ENCODE results near the gene ISYNA1. TPM values are rescaled to one million over a fixed set of nuclear protein-coding genes. Genes with fewer than 3 reads are reported as not detected.

The ISYNA1 gene
- total RNA-seq, 1 donor from 2014 or later, result 68.5 TPM

GRCh38 chr19:18392926-18393325 is 45.0 kb downstream of the ISYNA1 start:
- Mint-ChIP-seq H3K36me3 (ENCODE audit: low read depth, unreplicated experiment) (no peaks in the 10 kb centered on the region), H3K9me3 (ENCODE audit: unreplicated experiment) (no peaks in the 10 kb centered on the region), H3K27ac (ENCODE audit: unreplicated experiment) (no peak overlapping the region), H3K4me3 (ENCODE audit: unreplicated experiment) (no peak overlapping the region), H3K4me1 (ENCODE audit: unreplicated experiment) (no peaks in the 10 kb centered on the region), H3K27me3 (ENCODE audit: unreplicated experiment) (peaks cover 7% of the 10 kb centered on the region)
- DNase-seq (ENCODE audit: low spot score), result no peak
- no peak for TF ChIP-seq CTCF (IDR thresholded peaks at IDR 0.05; ENCODE audit: unreplicated experiment)

GRCh38 chr19:18392417-18392816 is 45.5 kb downstream of the ISYNA1 start:
- Mint-ChIP-seq H3K27ac (ENCODE audit: unreplicated experiment) (no peak overlapping the region), H3K36me3 (ENCODE audit: low read depth, unreplicated experiment) (no peaks in the 10 kb centered on the region), H3K4me1 (ENCODE audit: unreplicated experiment) (no peaks in the 10 kb centered on the region), H3K27me3 (ENCODE audit: unreplicated experiment) (peaks cover 7% of the 10 kb centered on the region), H3K9me3 (ENCODE audit: unreplicated experiment) (no peaks in the 10 kb centered on the region), H3K4me3 (ENCODE audit: unreplicated experiment) (no peak overlapping the region)
- TF ChIP-seq CTCF (IDR thresholded peaks at IDR 0.05; ENCODE audit: unreplicated experiment), result no peak
- no peak for DNase-seq (ENCODE audit: low spot score)

GRCh38 chr19:18391509-18392075 is 46.3 kb downstream of the ISYNA1 start:
- H3K27ac Mint-ChIP-seq (ENCODE audit: unreplicated experiment), result no peak overlapping the region
- H3K9me3 Mint-ChIP-seq (ENCODE audit: unreplicated experiment), result no peaks in the 10 kb centered on the region
- H3K4me3 Mint-ChIP-seq (ENCODE audit: unreplicated experiment), result no peak overlapping the region
- no peak for DNase-seq (ENCODE audit: low spot score)
- H3K36me3 Mint-ChIP-seq (ENCODE audit: low read depth, unreplicated experiment), result no peaks in the 10 kb centered on the region
- H3K27me3 Mint-ChIP-seq (ENCODE audit: unreplicated experiment), result peaks cover 7% of the 10 kb centered on the region
- H3K4me1 Mint-ChIP-seq (ENCODE audit: unreplicated experiment), result no peaks in the 10 kb centered on the region
- TF ChIP-seq CTCF (IDR thresholded peaks at IDR 0.05; ENCODE audit: unreplicated experiment), result no peak

- Mint-ChIP-seq H3K27me3 (ENCODE audit: unreplicated experiment) (peaks cover 8% of the 10 kb centered on the region), H3K4me3 (ENCODE audit: unreplicated experiment) (no peak overlapping the region), H3K9me3 (ENCODE audit: unreplicated experiment) (no peaks in the 10 kb centered on the region), H3K27ac (ENCODE audit: unreplicated experiment) (no peak overlapping the region), H3K4me1 (ENCODE audit: unreplicated experiment) (peaks cover 6% of the 10 kb centered on the region), H3K36me3 (ENCODE audit: low read depth, unreplicated experiment) (no peaks in the 10 kb centered on the region)
- no peak for DNase-seq (ENCODE audit: low spot score)
- no peak for TF ChIP-seq CTCF (IDR thresholded peaks at IDR 0.05; ENCODE audit: unreplicated experiment)
Observed at GRCh38 chr19:18390065-18390907, 47.6 kb downstream of the ISYNA1 start.

- Mint-ChIP-seq H3K27me3 (ENCODE audit: unreplicated experiment) (peaks cover 9% of the 10 kb centered on the region), H3K27ac (ENCODE audit: unreplicated experiment) (no peak overlapping the region), H3K36me3 (ENCODE audit: low read depth, unreplicated experiment) (no peaks in the 10 kb centered on the region), H3K4me3 (ENCODE audit: unreplicated experiment) (no peak overlapping the region), H3K9me3 (ENCODE audit: unreplicated experiment) (no peaks in the 10 kb centered on the region), H3K4me1 (ENCODE audit: unreplicated experiment) (peaks cover 8% of the 10 kb centered on the region)
- TF ChIP-seq CTCF (IDR thresholded peaks at IDR 0.05; ENCODE audit: unreplicated experiment), result no peak
- DNase-seq (ENCODE audit: low spot score), result no peak
Observed at GRCh38 chr19:18389726-18390064, 48.2 kb downstream of the ISYNA1 start.

Data from endothelial cell (in vitro differentiated cells).